ENCODE results near the gene TMEM179B. TPM values are rescaled to one million over a fixed set of nuclear protein-coding genes. Genes with fewer than 3 reads are reported as not detected.
"Not testable (repeated sequence)": the region's sequence is repeated elsewhere in the genome, so short reads cannot be mapped to it uniquely, and the experiment has no call there.

TMEM179B gene
- 10 to 100 TPM; 45.6 to 70.8 TPM for total RNA-seq

GRCh38 chr11:62787005-62787759, at the start of gene TMEM179B:
Gene TMEM179B, plus strand, starts transcription at chr11:62787402. Its CDS starts 30 bp downstream, at chr11:62787432.
- no peaks in the 10 kb centered on the region for H3K27me3 ChIP-seq (replicated peaks; ENCODE audit: insufficient read depth)
- peaks cover 13 to 45% of the 10 kb centered on the region in 2 donors for H3K4me1 ChIP-seq (ENCODE audit: control insufficient read depth in 1 of 2, low read depth in 2 of 2)
- DNase-seq (ENCODE audit: low spot score) (peak; percentile 100), ATAC-seq (ENCODE audit: insufficient number of reproducible peaks, low FRiP score, low read depth) (peak; percentile 85)
- peaks cover 6% of the 10 kb centered on the region for H3K36me3 ChIP-seq
- peak; percentile 11 for TF ChIP-seq CTCF (IDR thresholded peaks at IDR 0.05)
- H3K27ac ChIP-seq, result peak within 1 kb of the TSS; percentile 95 to 96
- no peaks in the 10 kb centered on the region for H3K9me3 ChIP-seq
- peak within 1 kb of the TSS; percentile 82 for H3K4me3 ChIP-seq

GRCh38 chr11:62747475-62748160, 39.6 kb upstream of the TMEM179B start:
- Histone ChIP-seq H3K4me1 (ENCODE audit: control insufficient read depth in 1 of 2, low read depth in 2 of 2) (peaks cover 0 to 14% of the 10 kb centered on the region in 2 donors), H3K27ac (no peak overlapping the region), H3K4me3 (no peak overlapping the region), H3K36me3 (peaks cover 3% of the 10 kb centered on the region), H3K9me3 (no peaks in the 10 kb centered on the region), H3K27me3 (replicated peaks; ENCODE audit: insufficient read depth) (no peaks in the 10 kb centered on the region)
- no peak for ATAC-seq (ENCODE audit: insufficient number of reproducible peaks, low FRiP score, low read depth)
- DNase-seq (ENCODE audit: low spot score), result no peak
- no peak for TF ChIP-seq CTCF (IDR thresholded peaks at IDR 0.05)

GRCh38 chr11:62749931-62750330, 37.3 kb upstream of the TMEM179B start:
- not testable (repeated sequence) for H3K27me3 ChIP-seq (replicated peaks; ENCODE audit: insufficient read depth); H3K36me3 ChIP-seq; H3K4me3 ChIP-seq; ATAC-seq (ENCODE audit: insufficient number of reproducible peaks, low FRiP score, low read depth); DNase-seq (ENCODE audit: low spot score); H3K9me3 ChIP-seq; H3K27ac ChIP-seq
- peaks cover 10 to 27% of the 10 kb centered on the region in 2 donors for H3K4me1 ChIP-seq (ENCODE audit: control insufficient read depth in 1 of 2, low read depth in 2 of 2)

GRCh38 chr11:62752177-62752785, 34.9 kb upstream of the TMEM179B start:
- DNase-seq (ENCODE audit: low spot score) (no peak), ATAC-seq (ENCODE audit: insufficient number of reproducible peaks, low FRiP score, low read depth) (no peak)
- peaks cover 3% of the 10 kb centered on the region for H3K36me3 ChIP-seq
- H3K27ac ChIP-seq, result no peak overlapping the region
- peaks cover 10 to 27% of the 10 kb centered on the region in 2 donors for H3K4me1 ChIP-seq (ENCODE audit: control insufficient read depth in 1 of 2, low read depth in 2 of 2)
- H3K9me3 ChIP-seq, result no peaks in the 10 kb centered on the region
- H3K27me3 ChIP-seq (replicated peaks; ENCODE audit: insufficient read depth), result no peaks in the 10 kb centered on the region
- no peak for TF ChIP-seq CTCF (IDR thresholded peaks at IDR 0.05)
- H3K4me3 ChIP-seq, result no peak overlapping the region

GRCh38 chr11:62752994-62753735, 34.0 kb upstream of the TMEM179B start:
- H3K27ac ChIP-seq, result peak overlapping the region; percentile 89 to 96
- no peak for TF ChIP-seq CTCF (IDR thresholded peaks at IDR 0.05)
- peaks cover 10 to 27% of the 10 kb centered on the region in 2 donors for H3K4me1 ChIP-seq (ENCODE audit: control insufficient read depth in 1 of 2, low read depth in 2 of 2)
- peaks cover 3% of the 10 kb centered on the region for H3K36me3 ChIP-seq
- no peaks in the 10 kb centered on the region for H3K9me3 ChIP-seq
- H3K4me3 ChIP-seq, result peak overlapping the region; percentile 72
- DNase-seq (ENCODE audit: low spot score), result no peak
- H3K27me3 ChIP-seq (replicated peaks; ENCODE audit: insufficient read depth), result no peaks in the 10 kb centered on the region
- no peak for ATAC-seq (ENCODE audit: insufficient number of reproducible peaks, low FRiP score, low read depth)

All from thoracic aorta (tissue), 2 donors.